Adrenal gland (tissue), 5 donors: ENCODE measurements around the gene TUB.

Experiments
- CTCF ChIP-seq, 6 experiments: fragments of 450-650 bp in 4 of 6; fragments of 200-600 bp in 2 of 6; sonication (generic) in 1 of 6; IDR thresholded peaks; 1 replicate in 5 of 6; 2 replicates in 1 of 6; pipeline versions ENCODE4 v1.5.1 to v1.8.0; 2016 to 2021; ENCODE audit warnings: antibody characterized with exemption in 6 of 6, mild to moderate bottlenecking in 2 of 6, moderate library complexity in 1 of 6
- POLR2A ChIP-seq, 2 donors: fragments of 450-650 bp; IDR thresholded peaks; one replicate each; pipeline ENCODE4 v1.6.1; 2017; ENCODE audit warnings: antibody characterized with exemption in 2 of 2, mild to moderate bottlenecking in 2 of 2, moderate library complexity in 1 of 2
- donor health status: DM: no; HTN: no; CAD: no.

- TF ChIP-seq CTCF (IDR thresholded peaks at IDR 0.05): no peak
- peak; percentile 21 to 78 for TF ChIP-seq POLR2A (IDR thresholded peaks at IDR 0.05)
Measured at GRCh38 chr11:8068605-8069221, 12.3 kb upstream of the TUB start.
